Naive thymus-derived CD8-positive, alpha-beta T cell (primary cell): ENCODE measurements around the gene ETNK1. TPM values are rescaled to one million over a fixed set of nuclear protein-coding genes. Genes with fewer than 3 reads are reported as not detected.
A peak's percentile ranks its signal among the peaks of the same experiment; 100 is the strongest.

Source experiments
- ATAC-seq, 2 donors: fragments of 150-1000 bp; cut with Tn5 transposase in 1 of 2; sonication (Bioruptor Pico), chemical (Tn5 transposase) in 1 of 2; 1 replicate in 1 of 2; 2 replicates in 1 of 2; pipeline ENCODE4 v1.10.0; 2021; ENCODE audit warnings: mild to moderate bottlenecking in 2 of 2, moderate library complexity in 2 of 2
- POLR2A ChIA-PET: fragments of 350-600 bp; sonication (Branson Sonifier 250); formaldehyde crosslinking; loops from one replicate; lab custom pipeline; 2021; ENCODE audit warnings: antibody characterized with exemption; lab: Charles Lee
- DNase-seq, 10 donors: peaks; one replicate each; pipeline versions ENCODE4 v3.0.0 to v3.0.0-alpha.2; 2020 to 2022
- H3K27ac Mint-ChIP-seq, 10 donors: one replicate each; pipeline ENCODE4 v1.8.0; 2020 to 2022; ENCODE audit warnings: mild to moderate bottlenecking in 10 of 10, mixed read lengths in 10 of 10, moderate library complexity in 4 of 10, inconsistent platforms in 1 of 10
- H3K27me3 Mint-ChIP-seq, 5 donors: one replicate each; pipeline ENCODE4 v1.8.0; 2021 to 2022; ENCODE audit warnings: mixed read lengths in 5 of 5
- H3K36me3 Mint-ChIP-seq, 3 donors: one replicate each; pipeline ENCODE4 v1.8.0; 2020 to 2022; ENCODE audit warnings: mixed read lengths in 3 of 3, mild to moderate bottlenecking in 2 of 3, inconsistent platforms in 1 of 3
- H3K4me1 Mint-ChIP-seq, 4 donors: one replicate each; pipeline ENCODE4 v1.8.0; 2021 to 2022; ENCODE audit warnings: mixed read lengths in 4 of 4
- H3K4me3 Mint-ChIP-seq, 10 donors: one replicate each; pipeline ENCODE4 v1.8.0; 2020 to 2022; ENCODE audit warnings: mild to moderate bottlenecking in 10 of 10, mixed read lengths in 10 of 10, moderate library complexity in 6 of 10, inconsistent platforms in 1 of 10
- H3K9me3 Mint-ChIP-seq, 9 donors: one replicate each; pipeline ENCODE4 v1.8.0; 2020 to 2022; ENCODE audit warnings: mixed read lengths in 9 of 9, mild to moderate bottlenecking in 3 of 9, inconsistent platforms in 1 of 9, moderate library complexity in 1 of 9
- polyA plus RNA-seq, 3 donors: library from polyadenylated mRNA; unstranded; fragments of 300-500 nt; fragmentation: Illumina TruSeq; gene quantifications; one replicate each; pipeline ENCODE4 v1.2.3, GENCODE V29; 2021
- total RNA-seq, 8 experiments: library from RNA in 2 of 8; stranded (reverse) in 2 of 8; gene quantifications; one replicate each; pipeline ENCODE4 v1.2.3 and lab custom pipeline; 2021 to 2026

The ETNK1 gene
- total and polyA plus RNA-seq, 5 experiments from 2014 or later: 13.7 to 76.8 (median 14.3) TPM

DNA sequence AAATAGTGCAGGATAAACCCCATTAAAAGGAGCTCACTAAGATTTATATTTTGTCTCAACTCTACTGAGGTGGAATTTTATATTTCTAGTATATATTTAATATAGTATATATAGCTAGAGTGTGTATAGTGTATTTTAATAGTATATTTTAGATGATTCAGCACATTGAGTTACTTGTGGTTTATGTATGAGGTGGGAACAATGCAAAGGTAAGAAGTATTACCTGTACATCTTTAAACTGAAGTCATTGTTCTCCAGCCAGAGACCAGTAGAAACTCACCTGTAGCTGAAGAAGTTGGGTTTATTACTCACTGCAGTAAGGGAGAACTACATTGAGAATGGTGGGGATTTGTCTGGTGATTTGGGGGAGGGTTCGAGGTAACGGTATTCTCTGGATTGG is 15.9 kb downstream of the ETNK1 start:
- Mint-ChIP-seq H3K4me3 (peak overlapping the region in 4 of 10 donors; percentile 1 to 15 (median 8)), H3K27ac (peak overlapping the region in 2 of 10 donors; percentile 10 to 11), H3K36me3 (peaks cover 0 to 25% (median 4%) of the 10 kb centered on the region in 3 donors), H3K9me3 (no peaks in the 10 kb centered on the region), H3K27me3 (no peaks in the 10 kb centered on the region), H3K4me1 (peaks cover 12 to 53% (median 40%) of the 10 kb centered on the region in 4 donors)
- no peak for ATAC-seq
- POLR2A ChIA-PET: no interaction called here
- no peak for DNase-seq

DNA sequence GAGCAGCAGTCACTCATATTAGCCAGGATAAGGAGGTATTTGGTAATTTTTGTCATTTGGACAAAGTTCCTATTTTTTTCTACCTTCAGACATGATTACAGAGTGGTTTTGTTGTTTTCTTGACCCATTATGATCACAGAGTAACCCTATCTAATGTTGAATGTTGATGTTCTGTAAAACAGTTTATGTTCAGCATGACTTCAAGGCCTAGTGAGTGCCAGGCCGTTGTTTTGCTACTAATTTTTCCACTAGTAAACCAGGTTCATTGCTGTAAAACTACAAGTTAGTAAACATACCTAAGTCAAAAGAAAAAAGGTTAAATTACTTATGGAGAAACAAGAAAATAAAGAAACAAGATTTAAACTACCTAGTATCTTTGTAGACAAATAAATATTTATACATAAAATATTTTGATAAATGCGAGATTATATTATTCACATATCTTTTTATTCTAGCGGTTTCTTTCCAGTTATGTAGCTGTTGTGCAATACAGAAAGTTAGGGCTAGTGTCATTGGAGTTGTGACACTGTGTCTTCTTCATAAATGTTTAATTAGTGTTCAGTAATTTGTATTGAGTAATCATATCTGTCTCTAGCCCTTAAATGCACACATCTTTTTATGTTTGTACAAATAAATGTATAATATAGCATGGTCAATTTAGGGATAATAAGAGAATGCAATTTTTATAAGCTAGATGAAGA is 16.5 kb downstream of the ETNK1 start:
- no peak for DNase-seq
- POLR2A ChIA-PET: no interaction called here
- Mint-ChIP-seq H3K27me3 (no peaks in the 10 kb centered on the region), H3K27ac (peak overlapping the region in 1 of 10 donors; percentile 10), H3K4me3 (peak overlapping the region in 3 of 10 donors; percentile 3 to 15 (median 13)), H3K9me3 (no peaks in the 10 kb centered on the region), H3K4me1 (peaks cover 12 to 46% (median 37%) of the 10 kb centered on the region in 4 donors), H3K36me3 (peaks cover 0 to 23% (median 4%) of the 10 kb centered on the region in 3 donors)
- ATAC-seq: no peak

DNA sequence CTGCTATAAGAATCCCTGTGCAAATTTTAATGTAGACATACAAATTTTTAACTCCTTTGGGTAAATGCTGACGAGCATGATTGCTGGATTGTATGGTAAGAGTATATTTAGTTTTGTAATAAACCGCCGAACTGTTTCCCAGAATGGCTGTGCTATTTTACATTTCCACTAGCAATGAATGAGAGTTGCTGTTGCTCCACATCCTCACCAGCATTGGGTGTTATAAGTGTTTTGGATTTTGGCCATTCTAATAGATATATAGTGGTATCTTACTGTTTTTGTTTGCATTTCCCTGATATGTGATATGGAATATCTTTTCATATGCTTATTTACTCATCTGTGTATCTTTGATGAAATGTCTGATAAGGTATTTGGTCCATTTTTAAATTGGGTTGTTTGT is 23.7 kb downstream of the ETNK1 start:
- ATAC-seq (no peak), DNase-seq (no peak)
- H3K27me3 Mint-ChIP-seq: no peaks in the 10 kb centered on the region
- peaks cover 22 to 49% (median 46%) of the 10 kb centered on the region in 4 donors for H3K4me1 Mint-ChIP-seq
- POLR2A ChIA-PET: no interaction called here
- H3K27ac Mint-ChIP-seq: peak overlapping the region in 1 of 10 donors; percentile 27
- H3K36me3 Mint-ChIP-seq: peaks cover 5 to 54% (median 26%) of the 10 kb centered on the region in 3 donors
- no peaks in the 10 kb centered on the region for H3K9me3 Mint-ChIP-seq
- H3K4me3 Mint-ChIP-seq: no peak overlapping the region

DNA sequence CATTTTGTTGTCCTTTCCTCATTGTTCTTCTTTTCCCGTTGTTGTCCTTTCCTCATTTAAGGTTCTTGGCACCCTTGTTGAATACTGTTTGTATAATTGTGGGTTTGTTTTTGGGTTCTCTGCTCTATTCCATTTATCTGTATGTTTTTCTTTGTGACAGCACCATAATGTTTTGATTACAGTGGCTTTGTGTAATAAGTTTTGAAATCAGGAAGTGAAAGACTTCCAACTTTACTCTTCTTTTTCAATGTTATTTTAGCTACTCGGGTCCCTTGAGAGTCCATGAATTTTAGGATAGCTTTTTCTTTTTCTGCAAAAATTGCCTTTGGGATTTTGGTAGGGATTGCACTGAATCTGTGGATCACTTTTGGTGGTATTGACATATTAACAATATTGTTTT is 28.1 kb downstream of the ETNK1 start:
- no peak for ATAC-seq
- Mint-ChIP-seq H3K27ac (peak overlapping the region in 4 of 10 donors; percentile 4 to 46 (median 17)), H3K27me3 (no peaks in the 10 kb centered on the region), H3K9me3 (no peaks in the 10 kb centered on the region), H3K36me3 (peaks cover 5 to 53% (median 24%) of the 10 kb centered on the region in 3 donors), H3K4me1 (peaks cover 27 to 58% (median 53%) of the 10 kb centered on the region in 4 donors), H3K4me3 (peak overlapping the region in 2 of 10 donors; percentile 0 to 11)
- POLR2A ChIA-PET: interaction anchor here (0.7 kb wide), 1 partner anchor 25 kb away, joined by 3 read pairs; no protein-coding TSS in a partner anchor
- DNase-seq: no peak

DNA sequence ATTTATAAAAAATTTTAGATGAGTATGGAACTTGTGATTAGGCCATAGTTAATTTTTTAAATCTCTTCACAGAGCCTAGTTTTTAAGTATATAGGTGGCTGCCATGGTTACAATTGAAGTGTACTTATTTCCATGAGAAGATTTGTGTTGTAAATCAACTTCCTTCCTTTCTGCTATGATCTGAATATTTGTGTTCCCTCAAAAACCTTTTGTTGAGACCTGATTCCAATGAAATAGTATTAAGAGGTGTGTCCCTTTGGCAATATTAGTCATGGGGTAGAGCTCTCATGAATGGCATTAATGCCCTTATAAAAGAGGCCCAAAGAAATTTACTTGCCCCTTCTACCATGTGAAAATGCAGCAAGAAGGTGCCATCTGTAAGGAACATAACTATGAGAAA is 28.8 kb downstream of the ETNK1 start:
- Mint-ChIP-seq H3K27ac (peak overlapping the region in 2 of 10 donors; percentile 41 to 46), H3K4me3 (no peak overlapping the region), H3K36me3 (peaks cover 5 to 58% (median 24%) of the 10 kb centered on the region in 3 donors), H3K4me1 (peaks cover 29 to 56% (median 53%) of the 10 kb centered on the region in 4 donors), H3K9me3 (no peaks in the 10 kb centered on the region), H3K27me3 (no peaks in the 10 kb centered on the region)
- no peak for DNase-seq
- POLR2A ChIA-PET: no interaction called here
- ATAC-seq: no peak

DNA sequence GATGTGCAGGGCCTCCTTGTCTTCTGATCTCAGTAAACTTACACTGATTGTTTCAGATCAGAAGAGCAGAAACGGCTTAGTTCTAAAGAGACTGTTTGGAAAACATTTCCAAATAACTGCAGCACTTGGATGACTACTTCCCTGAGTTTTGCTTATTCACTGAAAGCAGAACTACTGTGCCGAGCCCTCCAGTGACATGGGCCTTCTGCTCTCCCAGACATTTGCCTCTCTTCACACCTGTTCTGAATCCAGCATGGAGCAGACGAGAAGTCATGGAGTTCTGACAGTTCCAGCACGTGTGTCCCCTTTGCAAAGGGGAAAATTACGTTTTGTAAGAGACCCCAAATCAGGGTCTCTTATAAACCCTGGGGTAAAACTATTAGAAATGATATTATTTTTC is 31.4 kb downstream of the ETNK1 start:
- H3K27ac Mint-ChIP-seq: peak overlapping the region in 1 of 10 donors; percentile 63
- no peak overlapping the region for H3K4me3 Mint-ChIP-seq
- POLR2A ChIA-PET: no interaction called here
- H3K36me3 Mint-ChIP-seq: peaks cover 5 to 56% (median 19%) of the 10 kb centered on the region in 3 donors
- H3K9me3 Mint-ChIP-seq: no peaks in the 10 kb centered on the region
- H3K27me3 Mint-ChIP-seq: no peaks in the 10 kb centered on the region
- peaks cover 23 to 40% (median 37%) of the 10 kb centered on the region in 4 donors for H3K4me1 Mint-ChIP-seq
- ATAC-seq: no peak
- DNase-seq: no peak

DNA sequence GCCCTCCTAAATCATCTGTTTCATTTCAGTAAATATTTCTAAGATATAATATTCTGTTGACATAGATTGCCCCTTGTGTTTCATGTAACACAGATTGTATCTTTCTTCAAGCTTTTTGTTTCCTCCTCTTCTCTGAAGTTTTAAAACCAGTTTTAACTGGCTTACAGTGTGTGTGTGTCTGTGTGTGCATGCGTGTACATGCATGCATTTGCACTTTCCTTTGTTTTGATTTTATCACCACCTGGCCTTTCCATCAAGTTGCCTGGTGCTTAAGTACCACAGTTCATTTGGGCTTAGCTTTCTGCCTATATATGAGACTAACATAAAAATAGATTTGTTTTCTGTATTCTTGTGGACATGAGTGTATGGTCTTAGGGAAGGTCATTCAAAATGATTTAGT is 31.9 kb downstream of the ETNK1 start:
- Mint-ChIP-seq H3K36me3 (peaks cover 3 to 55% (median 18%) of the 10 kb centered on the region in 3 donors), H3K27me3 (no peaks in the 10 kb centered on the region), H3K27ac (no peak overlapping the region), H3K4me3 (no peak overlapping the region), H3K4me1 (peaks cover 23 to 38% (median 35%) of the 10 kb centered on the region in 4 donors), H3K9me3 (no peaks in the 10 kb centered on the region)
- DNase-seq (no peak), ATAC-seq (no peak)
- POLR2A ChIA-PET: no interaction called here

DNA sequence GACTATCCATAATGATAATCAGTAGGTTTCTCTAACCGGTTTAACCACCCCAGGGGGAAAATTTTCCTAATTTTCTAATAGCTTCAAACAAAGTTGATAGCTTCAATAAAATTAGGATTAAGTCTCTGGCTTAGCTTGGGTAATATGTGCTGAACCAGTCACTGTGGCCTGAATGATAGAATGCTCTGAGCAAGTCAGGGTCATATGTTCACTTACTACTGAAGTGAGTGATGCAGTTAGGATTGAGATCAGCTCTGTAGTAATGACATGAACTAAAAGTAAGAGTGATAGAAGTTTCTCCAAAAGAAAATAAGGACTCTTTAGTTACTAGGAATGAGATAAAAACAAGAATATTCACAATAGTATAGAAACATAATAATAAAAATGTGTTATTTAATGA is 32.6 kb downstream of the ETNK1 start:
- POLR2A ChIA-PET: no interaction called here
- H3K9me3 Mint-ChIP-seq: no peaks in the 10 kb centered on the region
- ATAC-seq: no peak

DNA sequence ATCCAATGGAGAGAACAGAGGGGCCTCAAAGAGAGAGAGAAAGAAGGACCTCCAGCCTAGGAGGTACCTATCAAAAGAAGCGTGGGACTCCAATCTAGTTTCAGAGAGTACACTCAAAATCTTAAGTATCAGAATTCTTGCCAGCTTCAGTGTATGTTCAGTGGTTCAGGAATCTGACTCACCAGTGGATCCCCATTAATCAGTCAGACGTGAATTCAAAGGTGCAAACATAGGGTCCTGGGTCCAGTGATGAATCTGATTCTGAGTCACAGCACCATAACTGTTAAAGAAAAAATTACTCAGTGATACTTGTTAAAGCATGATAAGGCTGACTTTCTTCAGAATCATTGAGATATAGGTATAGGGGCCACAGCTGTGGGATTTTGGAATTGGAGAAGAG is 33.2 kb downstream of the ETNK1 start:
- H3K36me3 Mint-ChIP-seq: peaks cover 0 to 46% (median 9%) of the 10 kb centered on the region in 3 donors
- no peak overlapping the region for H3K4me3 Mint-ChIP-seq
- H3K4me1 Mint-ChIP-seq: peaks cover 13 to 24% (median 22%) of the 10 kb centered on the region in 4 donors
- POLR2A ChIA-PET: no interaction called here
- peak overlapping the region in 2 of 10 donors; percentile 32 to 81 for H3K27ac Mint-ChIP-seq
- no peak for ATAC-seq
- H3K27me3 Mint-ChIP-seq: no peaks in the 10 kb centered on the region
- DNase-seq: no peak
- H3K9me3 Mint-ChIP-seq: no peaks in the 10 kb centered on the region

More for the DNA sequence above, 32.6 kb downstream of the ETNK1 start:
- no peak for DNase-seq
- H3K4me1 Mint-ChIP-seq: peaks cover 19 to 31% (median 28%) of the 10 kb centered on the region in 4 donors
- no peaks in the 10 kb centered on the region for H3K27me3 Mint-ChIP-seq
- peak overlapping the region in 1 of 10 donors; percentile 32 for H3K27ac Mint-ChIP-seq
- no peak overlapping the region for H3K4me3 Mint-ChIP-seq
- peaks cover 0 to 51% (median 13%) of the 10 kb centered on the region in 3 donors for H3K36me3 Mint-ChIP-seq

DNA sequence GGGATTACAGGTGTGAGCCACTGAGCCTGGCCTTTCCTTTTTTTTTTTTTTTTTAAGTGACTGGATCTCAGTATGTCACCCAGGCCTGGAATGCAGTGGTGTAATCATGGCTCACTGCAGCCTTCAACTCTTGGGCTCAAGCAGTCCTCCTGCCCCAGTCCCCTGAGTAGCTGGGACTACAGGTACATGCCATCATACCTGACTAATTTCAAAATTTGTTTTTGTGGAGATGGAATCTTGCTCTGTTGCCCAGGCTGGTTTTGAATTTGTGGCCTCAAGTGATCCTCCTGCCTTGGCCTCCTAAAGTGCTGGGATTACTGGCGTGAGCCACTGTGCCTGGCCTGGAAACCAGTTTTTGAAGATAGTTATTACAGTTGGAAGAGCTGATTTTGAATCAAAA is 37.4 kb downstream of the ETNK1 start:
- peak overlapping the region in 1 of 10 donors; percentile 77 for H3K27ac Mint-ChIP-seq
- H3K9me3 Mint-ChIP-seq: no peaks in the 10 kb centered on the region
- H3K4me3 Mint-ChIP-seq: no peak overlapping the region
- H3K36me3 Mint-ChIP-seq: peaks cover 0 to 50% (median 11%) of the 10 kb centered on the region in 3 donors
- H3K27me3 Mint-ChIP-seq: no peaks in the 10 kb centered on the region
- ATAC-seq (no peak), DNase-seq (no peak)
- POLR2A ChIA-PET: no interaction called here
- H3K4me1 Mint-ChIP-seq: peaks cover 9 to 12% (median 10%) of the 10 kb centered on the region in 4 donors

DNA sequence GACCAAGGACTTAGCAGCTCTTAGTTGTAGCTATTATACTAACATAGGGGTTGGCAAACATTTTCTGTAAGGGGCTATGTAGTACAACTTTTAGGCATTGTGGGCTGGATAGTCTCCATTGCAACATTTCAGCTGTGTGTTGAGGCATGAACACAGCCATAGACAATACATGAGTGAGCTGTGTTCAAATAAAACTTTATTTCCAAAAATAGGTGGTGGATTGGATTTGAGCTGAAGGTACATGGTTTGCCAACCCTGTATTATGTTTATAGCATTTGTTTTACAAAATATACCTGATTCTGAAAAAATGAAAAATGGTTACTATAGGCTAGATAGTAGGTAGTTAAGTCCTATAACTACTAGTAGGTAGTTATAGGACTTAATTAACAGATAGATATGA is 40.5 kb downstream of the ETNK1 start:
- DNase-seq: no peak
- POLR2A ChIA-PET: no interaction called here
- H3K27me3 Mint-ChIP-seq: no peaks in the 10 kb centered on the region
- H3K4me1 Mint-ChIP-seq: peaks cover 0 to 4% (median 2%) of the 10 kb centered on the region in 4 donors
- no peak overlapping the region for H3K27ac Mint-ChIP-seq
- no peaks in the 10 kb centered on the region for H3K9me3 Mint-ChIP-seq
- no peak for ATAC-seq
- no peak overlapping the region for H3K4me3 Mint-ChIP-seq
- peaks cover 0 to 39% (median 11%) of the 10 kb centered on the region in 3 donors for H3K36me3 Mint-ChIP-seq

DNA sequence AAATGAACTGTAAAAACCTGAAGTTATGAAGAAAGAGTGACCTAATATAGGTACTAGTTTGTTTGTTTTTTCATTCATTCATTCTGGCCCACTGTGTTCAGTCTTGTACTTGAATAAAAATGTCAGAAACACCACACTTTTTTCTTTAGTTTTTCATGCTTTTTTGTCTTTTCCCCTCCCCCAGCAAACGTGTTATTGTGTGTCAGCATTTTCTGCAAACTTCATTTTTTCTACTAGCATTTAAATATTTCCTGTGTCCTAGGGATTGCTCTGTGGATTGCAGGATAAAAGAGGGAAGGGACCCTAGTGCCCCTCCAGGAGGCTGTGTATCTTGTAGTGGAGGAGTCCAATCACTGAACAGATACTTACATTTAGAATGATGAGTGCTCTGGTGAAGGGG is 42.2 kb downstream of the ETNK1 start:
- H3K4me1 Mint-ChIP-seq: peaks cover 0 to 4% (median 2%) of the 10 kb centered on the region in 4 donors
- peaks cover 0 to 40% (median 5%) of the 10 kb centered on the region in 3 donors for H3K36me3 Mint-ChIP-seq
- DNase-seq (no peak), ATAC-seq (no peak)
- POLR2A ChIA-PET: no interaction called here
- H3K9me3 Mint-ChIP-seq: no peaks in the 10 kb centered on the region
- no peak overlapping the region for H3K4me3 Mint-ChIP-seq
- H3K27me3 Mint-ChIP-seq: no peaks in the 10 kb centered on the region
- peak overlapping the region in 2 of 10 donors; percentile 27 to 47 for H3K27ac Mint-ChIP-seq

DNA sequence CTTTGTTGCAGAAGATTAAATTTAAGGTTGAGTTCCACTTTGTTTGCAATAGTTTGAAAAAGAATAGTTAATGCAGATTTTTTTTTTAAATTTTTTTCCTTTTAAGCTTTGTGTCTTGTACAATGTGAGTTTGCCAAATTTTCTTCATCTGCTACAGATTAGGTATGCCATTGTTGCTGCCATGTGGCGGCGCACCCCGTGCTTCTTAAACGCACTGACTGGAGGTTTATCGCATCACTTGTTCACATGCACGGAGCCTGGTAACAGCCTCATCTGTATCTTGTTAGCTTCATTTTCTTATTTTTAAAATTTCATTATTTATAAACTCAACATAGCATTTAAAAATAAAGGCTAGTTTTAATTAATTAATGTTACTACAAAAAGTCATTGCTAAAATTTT is 43.5 kb downstream of the ETNK1 start:
- ATAC-seq (no peak), DNase-seq (no peak)
- Mint-ChIP-seq H3K4me3 (no peak overlapping the region), H3K36me3 (peaks cover 0 to 47% (median 13%) of the 10 kb centered on the region in 3 donors), H3K9me3 (no peaks in the 10 kb centered on the region), H3K4me1 (peaks cover 0 to 4% (median 2%) of the 10 kb centered on the region in 4 donors), H3K27me3 (no peaks in the 10 kb centered on the region), H3K27ac (no peak overlapping the region)
- POLR2A ChIA-PET: no interaction called here
